ENCODE measurements around the gene SLC29A3. TPM values are rescaled to one million over a fixed set of nuclear protein-coding genes. Genes with fewer than 3 reads are reported as not detected.
A peak's percentile ranks its signal among the peaks of the same experiment; 100 is the strongest.

Gene SLC29A3
- total RNA-seq, 2 experiments from 2014 or later = 3.4 to 5.1 TPM

DNA sequence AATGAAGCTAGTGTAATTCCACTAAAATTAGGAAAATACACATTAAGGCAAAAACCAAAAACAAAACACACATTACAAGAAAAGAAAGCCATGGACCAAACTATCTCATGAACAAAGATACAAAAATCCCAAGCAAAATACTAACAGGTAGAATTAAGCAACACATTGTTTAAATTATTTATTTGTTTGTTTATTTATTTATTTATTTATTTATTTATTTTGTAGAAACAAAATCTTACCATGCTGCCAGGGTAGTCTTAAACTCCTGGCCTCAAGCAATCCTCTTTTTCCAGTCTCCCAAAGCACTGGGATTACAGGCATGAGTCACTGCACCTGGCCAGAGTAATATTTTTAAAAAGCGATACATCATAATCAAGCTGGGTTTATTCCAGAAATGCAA, 6.8 kb upstream of the SLC29A3 start:
- Mint-ChIP-seq H3K4me3 (no peak overlapping the region), H3K4me1 (peaks cover 13% of the 10 kb centered on the region), H3K9me3 (ENCODE audit: low read depth) (no peaks in the 10 kb centered on the region), H3K36me3 (no peaks in the 10 kb centered on the region), H3K27me3 (peaks cover 18% of the 10 kb centered on the region), H3K27ac (no peak overlapping the region)
- CTCF ChIA-PET = interaction anchor here (1.3 to 6.0 kb wide), 2 partner anchors 258 to 384 kb away, joined by 3 to 35 read pairs; no protein-coding TSS in a partner anchor
- DNase-seq (no peak), ATAC-seq (no peak)

DNA sequence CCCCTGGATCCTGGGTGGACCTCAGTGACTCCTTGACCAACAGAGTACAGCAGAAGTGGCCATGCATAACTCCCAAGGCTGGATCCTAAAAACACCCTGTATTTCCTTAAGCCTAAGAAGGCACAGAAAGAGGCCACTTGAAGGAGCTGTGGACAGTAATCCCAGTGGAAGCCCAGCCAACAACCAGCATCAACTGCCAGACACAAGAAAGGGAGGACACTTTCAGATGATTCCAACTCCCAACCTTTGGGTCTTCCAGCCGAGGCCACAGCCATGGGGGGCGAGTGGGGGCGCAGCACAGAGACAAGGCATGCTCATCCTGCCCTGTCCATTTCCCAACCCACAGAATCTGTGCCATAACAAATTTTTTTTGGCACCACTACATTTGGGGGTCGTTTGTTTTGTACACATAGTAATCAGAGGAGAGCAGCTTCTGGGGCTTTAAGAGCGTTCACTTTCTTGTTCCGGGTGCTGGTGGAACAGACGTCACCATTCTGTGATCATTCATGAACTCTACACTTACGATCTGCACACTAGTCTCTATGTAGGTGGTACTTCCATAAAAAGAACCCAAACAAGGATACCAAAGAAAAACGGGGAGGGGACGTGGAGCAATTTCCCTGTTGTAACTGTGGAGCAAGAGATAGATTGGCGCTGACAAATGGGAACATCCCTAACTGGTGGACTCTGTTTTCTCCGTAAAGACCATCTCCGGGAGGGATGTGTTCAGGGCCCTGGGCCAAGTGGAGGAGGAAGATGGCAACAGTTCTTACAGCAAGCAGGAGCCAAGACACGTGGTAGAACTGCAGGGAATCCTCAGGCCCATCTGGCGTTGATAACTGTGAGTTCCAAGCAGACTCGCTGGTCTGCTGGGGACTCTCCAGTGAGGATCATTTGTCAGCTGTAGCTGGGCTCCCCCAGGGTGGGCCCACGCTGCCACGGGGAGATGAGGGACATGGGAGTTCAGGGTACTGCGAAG, 6.0 kb upstream of the SLC29A3 start:
- H3K9me3 Mint-ChIP-seq (ENCODE audit: low read depth) = no peaks in the 10 kb centered on the region
- peaks cover 18% of the 10 kb centered on the region for H3K27me3 Mint-ChIP-seq
- DNase-seq (no peak), ATAC-seq (no peak)
- CTCF ChIA-PET = interaction anchor here (1.3 to 6.0 kb wide), 4 partner anchors 10 to 383 kb away, joined by 3 to 55 read pairs (median 22); no protein-coding TSS in a partner anchor
- H3K27ac Mint-ChIP-seq = no peak overlapping the region
- H3K4me3 Mint-ChIP-seq = no peak overlapping the region
- no peaks in the 10 kb centered on the region for H3K36me3 Mint-ChIP-seq
- peaks cover 15% of the 10 kb centered on the region for H3K4me1 Mint-ChIP-seq

DNA sequence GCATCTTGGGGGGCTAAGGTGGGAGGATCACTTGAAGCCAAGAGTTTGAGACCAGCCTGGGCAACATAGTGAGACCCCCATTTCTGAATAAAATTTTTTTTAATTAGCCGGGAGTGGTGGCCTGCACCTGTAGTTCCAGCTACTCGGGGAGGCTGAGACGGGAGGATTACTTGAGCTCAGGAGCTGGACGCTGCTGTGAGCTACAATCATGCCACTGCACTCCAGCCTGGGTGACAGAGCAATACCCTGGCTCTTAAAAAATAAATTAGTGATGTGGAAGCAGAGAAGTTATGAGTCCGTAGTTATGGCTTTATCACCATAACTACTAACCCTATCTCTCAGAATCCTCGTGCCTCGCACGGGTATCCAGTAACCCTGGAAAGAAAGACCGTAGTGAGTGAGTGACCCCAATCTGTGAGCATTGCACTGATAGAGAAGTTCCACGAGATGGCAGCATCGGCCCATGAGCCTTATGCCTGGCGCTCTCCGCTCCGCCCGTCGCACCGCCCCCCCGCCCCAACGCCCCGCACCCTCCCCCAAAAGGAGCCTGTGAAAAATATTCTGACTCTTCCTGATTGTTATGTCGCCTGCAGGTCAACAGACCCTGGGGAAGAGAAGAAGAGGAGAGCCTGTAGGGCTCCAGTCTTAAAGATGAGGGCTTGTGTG, 4.9 kb upstream of the SLC29A3 start:
- no peaks in the 10 kb centered on the region for H3K9me3 Mint-ChIP-seq (ENCODE audit: low read depth)
- peaks cover 19% of the 10 kb centered on the region for H3K4me1 Mint-ChIP-seq
- peak; percentile 59 for DNase-seq
- CTCF ChIA-PET = interaction anchor here (1.0 to 6.0 kb wide), 12 partner anchors 9 to 734 kb away, joined by 3 to 55 read pairs (median 4); no protein-coding TSS in a partner anchor
- peak; percentile 37 for ATAC-seq
- no peak overlapping the region for H3K27ac Mint-ChIP-seq
- peaks cover 18% of the 10 kb centered on the region for H3K27me3 Mint-ChIP-seq
- H3K4me3 Mint-ChIP-seq = no peak overlapping the region
- no peaks in the 10 kb centered on the region for H3K36me3 Mint-ChIP-seq

DNA sequence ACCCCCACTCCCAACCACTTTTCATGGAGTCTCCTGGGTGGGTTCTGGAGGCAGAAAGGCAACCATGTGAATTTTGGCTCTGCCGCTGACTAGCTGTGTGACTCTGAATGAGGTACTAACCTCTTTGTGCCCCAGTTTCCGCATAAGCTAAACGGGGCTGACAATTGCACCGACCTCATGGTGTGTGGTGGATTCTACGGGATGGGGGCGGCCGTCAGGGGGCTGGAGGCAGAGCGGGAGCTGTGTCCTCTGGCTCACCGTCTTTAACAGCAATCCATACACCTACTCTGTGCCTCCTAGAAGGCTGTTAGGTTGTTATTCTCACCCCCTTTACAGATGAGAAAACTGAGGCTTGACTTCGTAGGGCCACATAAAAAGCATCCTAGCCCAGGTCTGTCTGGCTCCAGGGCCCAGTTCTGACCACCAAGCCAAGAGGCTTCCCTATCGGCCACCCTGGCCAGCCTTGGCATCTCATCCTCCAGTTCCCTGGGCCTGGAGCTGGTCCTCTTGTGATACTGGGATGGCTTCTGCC, 4.3 kb upstream of the SLC29A3 start:
- Mint-ChIP-seq H3K27me3 (peaks cover 15% of the 10 kb centered on the region), H3K36me3 (no peaks in the 10 kb centered on the region), H3K4me1 (peaks cover 22% of the 10 kb centered on the region), H3K4me3 (no peak overlapping the region), H3K27ac (no peak overlapping the region), H3K9me3 (ENCODE audit: low read depth) (no peaks in the 10 kb centered on the region)
- CTCF ChIA-PET = interaction anchor here (0.6 to 6.0 kb wide), 16 partner anchors 9 to 734 kb away, joined by 3 to 55 read pairs (median 4); no protein-coding TSS in a partner anchor
- ATAC-seq (no peak), DNase-seq (no peak)

DNA sequence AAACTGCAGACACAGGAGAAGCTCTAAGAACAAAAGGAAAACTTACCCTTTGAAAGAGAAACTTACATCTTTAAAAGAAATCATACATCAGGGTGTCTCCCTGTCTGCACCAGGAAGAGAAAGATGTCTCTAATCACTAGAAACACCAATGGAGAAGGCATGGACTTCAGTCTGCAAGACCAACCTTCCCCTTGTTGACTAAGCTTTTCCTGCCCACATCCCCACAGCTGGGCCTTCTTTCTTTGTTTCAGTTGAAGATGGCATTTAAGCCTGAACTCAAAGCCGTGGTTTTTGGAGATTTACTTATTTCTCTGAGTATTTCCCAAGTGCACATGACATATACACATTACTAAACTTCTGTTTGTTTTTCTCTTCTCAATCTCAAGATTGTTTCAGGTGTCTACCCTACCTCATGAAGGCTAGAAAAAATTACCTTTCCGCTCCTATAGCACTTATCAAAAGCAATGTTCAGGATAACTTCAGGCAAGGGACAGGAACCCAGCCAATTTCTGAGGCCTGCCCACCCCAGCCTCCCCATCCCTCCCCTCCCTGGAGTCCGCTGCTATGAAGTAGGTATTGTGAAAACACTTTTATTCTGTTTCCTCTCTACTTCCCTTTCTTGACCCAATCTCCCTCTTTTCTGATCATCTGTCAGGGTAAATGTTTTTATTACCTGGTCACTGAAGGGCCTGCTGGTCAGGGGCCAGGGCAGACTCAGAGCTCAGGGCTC, 2.8 kb upstream of the SLC29A3 start:
- H3K9me3 Mint-ChIP-seq (ENCODE audit: low read depth) = no peaks in the 10 kb centered on the region
- H3K27ac Mint-ChIP-seq = no peak overlapping the region
- CTCF ChIA-PET = interaction anchor here (0.8 to 6.0 kb wide), 14 partner anchors 13 to 580 kb away, joined by 3 to 55 read pairs (median 6); no protein-coding TSS in a partner anchor
- ATAC-seq (no peak), DNase-seq (no peak)
- no peak overlapping the region for H3K4me3 Mint-ChIP-seq
- H3K36me3 Mint-ChIP-seq = no peaks in the 10 kb centered on the region
- H3K27me3 Mint-ChIP-seq = peaks cover 5% of the 10 kb centered on the region
- peaks cover 25% of the 10 kb centered on the region for H3K4me1 Mint-ChIP-seq

DNA sequence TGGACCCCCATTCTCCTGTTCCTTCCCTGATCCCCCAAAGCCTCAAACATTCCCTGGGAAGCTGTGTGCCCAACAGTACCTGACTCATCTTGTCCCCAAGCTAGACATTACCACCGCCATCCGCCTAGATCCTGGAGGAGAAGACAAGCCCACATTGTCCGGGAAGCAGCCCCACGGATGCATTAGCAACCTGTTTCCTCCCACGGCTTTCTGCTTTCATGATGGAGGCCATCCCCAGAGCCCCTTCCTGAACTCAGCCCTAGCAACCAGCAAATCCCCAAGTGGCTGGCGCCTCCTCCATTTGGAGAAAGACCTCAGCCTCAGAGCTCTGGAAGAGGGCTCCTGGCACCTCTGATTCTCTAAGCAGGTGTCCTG, 2.3 kb upstream of the SLC29A3 start:
- no peak overlapping the region for H3K4me3 Mint-ChIP-seq
- CTCF ChIA-PET = interaction anchor here (0.7 to 6.0 kb wide), 10 partner anchors 19 to 580 kb away, joined by 3 to 55 read pairs (median 5); no protein-coding TSS in a partner anchor
- ATAC-seq (no peak), DNase-seq (no peak)
- H3K4me1 Mint-ChIP-seq = peaks cover 25% of the 10 kb centered on the region
- no peaks in the 10 kb centered on the region for H3K36me3 Mint-ChIP-seq
- H3K27ac Mint-ChIP-seq = no peak overlapping the region
- H3K27me3 Mint-ChIP-seq = peaks cover 3% of the 10 kb centered on the region
- no peaks in the 10 kb centered on the region for H3K9me3 Mint-ChIP-seq (ENCODE audit: low read depth)

DNA sequence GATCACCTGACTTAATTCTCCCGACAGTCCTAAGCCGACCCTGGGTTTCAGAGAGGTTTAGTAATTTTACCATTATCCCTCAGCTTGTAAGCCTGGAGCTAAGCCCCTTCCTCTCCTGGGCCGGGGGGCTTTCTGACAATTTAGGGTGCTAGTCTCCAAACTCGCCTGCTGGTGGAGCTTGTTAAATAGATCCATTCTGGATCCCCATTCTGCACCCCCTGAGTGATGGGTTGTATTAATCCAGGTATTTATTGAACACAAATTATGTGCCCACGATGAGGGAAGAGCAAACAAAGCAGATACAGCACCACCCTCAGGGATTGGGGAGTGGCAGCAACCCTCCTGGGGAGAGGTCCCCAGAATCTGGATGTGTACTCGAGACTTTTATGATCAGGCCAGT, 1.3 kb upstream of the SLC29A3 start:
- Mint-ChIP-seq H3K9me3 (ENCODE audit: low read depth) (no peaks in the 10 kb centered on the region), H3K27ac (no peak overlapping the region), H3K4me3 (no peak overlapping the region)

DNA sequence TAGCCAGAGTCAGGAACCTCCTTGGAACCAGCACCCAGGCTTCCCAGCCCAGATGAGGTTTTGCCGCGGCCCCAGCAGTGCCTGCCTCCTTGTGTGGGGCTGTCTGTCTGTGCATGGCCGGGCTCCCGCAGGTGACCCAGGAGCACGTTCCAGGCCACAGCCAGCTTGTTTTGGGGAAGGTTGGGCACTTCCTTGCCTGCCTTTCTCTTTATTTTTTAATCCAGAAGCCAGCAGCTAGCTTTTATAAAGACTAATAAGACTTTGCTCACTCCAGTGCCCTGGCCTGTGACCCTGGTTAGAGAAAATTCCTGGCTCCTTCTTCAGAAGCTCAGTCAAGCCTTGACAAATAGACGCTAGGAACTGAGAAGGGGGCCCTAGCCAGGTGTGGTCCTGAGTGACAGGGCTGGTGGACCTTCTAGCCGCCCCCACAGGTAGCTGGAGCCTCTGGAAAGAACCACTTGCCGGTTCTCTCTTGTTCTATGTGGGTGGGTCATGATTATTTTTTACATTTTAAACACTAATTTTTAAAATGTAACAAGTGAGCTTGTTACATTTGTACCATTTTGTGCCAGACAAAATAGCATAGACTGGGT, 837 bp downstream of the SLC29A3 start:
- Mint-ChIP-seq H3K36me3 (peaks cover 6% of the 10 kb centered on the region), H3K4me1 (peaks cover 34% of the 10 kb centered on the region), H3K9me3 (ENCODE audit: low read depth) (no peaks in the 10 kb centered on the region), H3K27me3 (no peaks in the 10 kb centered on the region), H3K27ac (peak overlapping the region; percentile 59), H3K4me3 (peak overlapping the region; percentile 86)
- CTCF ChIA-PET = interaction anchor here (0.8 to 2.6 kb wide), 15 partner anchors 8 to 576 kb away, joined by 3 to 9 read pairs (median 5); no protein-coding TSS in a partner anchor
- no peak for ATAC-seq
- DNase-seq = no peak

More for the DNA sequence above, 1.3 kb upstream of the SLC29A3 start:
- Mint-ChIP-seq H3K4me1 (peaks cover 25% of the 10 kb centered on the region), H3K27me3 (peaks cover 3% of the 10 kb centered on the region), H3K36me3 (no peaks in the 10 kb centered on the region)
- no peak for DNase-seq
- no peak for ATAC-seq
- CTCF ChIA-PET = interaction anchor here (0.7 to 4.3 kb wide), 9 partner anchors 10 to 579 kb away, joined by 3 to 55 read pairs (median 5); partner anchors contain the start of gene VSIR

DNA sequence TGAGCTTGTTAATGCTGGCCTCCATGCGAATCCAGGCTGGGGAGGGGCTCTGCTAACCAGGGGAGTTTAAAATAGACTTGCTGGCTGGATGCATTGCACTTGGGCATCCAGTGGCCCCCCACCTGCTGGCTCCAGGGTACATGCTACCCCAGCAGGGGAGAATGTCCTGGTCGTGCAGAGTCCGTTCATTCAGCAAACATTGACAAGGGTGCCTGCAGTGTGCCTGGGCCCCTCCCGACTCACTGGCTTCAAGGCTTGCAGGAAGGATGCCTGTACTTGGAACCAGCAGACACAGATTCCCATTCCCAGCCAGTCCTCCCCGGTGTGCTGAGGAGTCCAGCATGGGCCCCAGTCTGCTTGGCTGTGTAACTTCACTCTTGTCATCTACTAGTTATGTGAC, 1.5 kb downstream of the SLC29A3 start:
- Mint-ChIP-seq H3K9me3 (ENCODE audit: low read depth) (no peaks in the 10 kb centered on the region), H3K4me1 (peaks cover 33% of the 10 kb centered on the region), H3K27ac (no peak overlapping the region), H3K36me3 (peaks cover 6% of the 10 kb centered on the region), H3K4me3 (no peak overlapping the region), H3K27me3 (no peaks in the 10 kb centered on the region)
- CTCF ChIA-PET = interaction anchor here (1.1 to 2.6 kb wide), 8 partner anchors 10 to 492 kb away, joined by 3 to 9 read pairs (median 6); no protein-coding TSS in a partner anchor
- DNase-seq (no peak), ATAC-seq (no peak)

DNA sequence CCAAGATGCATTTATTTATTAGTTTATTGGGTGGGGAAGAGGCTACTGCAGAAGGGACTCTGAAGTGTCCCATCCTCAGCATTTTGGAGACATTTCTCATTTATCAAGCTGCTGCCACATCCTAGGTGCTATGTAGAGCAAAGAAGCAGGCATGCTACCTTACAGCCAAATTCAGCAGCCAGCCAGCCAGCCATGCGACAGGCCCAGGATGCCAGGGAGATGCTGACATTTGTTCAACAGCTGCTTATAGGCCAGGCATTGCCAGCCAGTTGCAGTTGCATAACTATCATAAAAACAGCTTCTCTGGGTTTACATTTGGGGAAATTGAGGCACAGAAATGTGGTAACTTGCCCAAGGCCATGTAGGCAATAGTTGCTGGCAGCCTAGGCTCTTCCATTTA, 2.3 kb downstream of the SLC29A3 start:
- H3K9me3 Mint-ChIP-seq (ENCODE audit: low read depth) = no peaks in the 10 kb centered on the region
- DNase-seq = no peak
- no peak overlapping the region for H3K27ac Mint-ChIP-seq
- H3K27me3 Mint-ChIP-seq = no peaks in the 10 kb centered on the region
- peaks cover 6% of the 10 kb centered on the region for H3K36me3 Mint-ChIP-seq
- CTCF ChIA-PET = no interaction called here
- H3K4me3 Mint-ChIP-seq = no peak overlapping the region
- ATAC-seq = no peak
- peaks cover 25% of the 10 kb centered on the region for H3K4me1 Mint-ChIP-seq

DNA sequence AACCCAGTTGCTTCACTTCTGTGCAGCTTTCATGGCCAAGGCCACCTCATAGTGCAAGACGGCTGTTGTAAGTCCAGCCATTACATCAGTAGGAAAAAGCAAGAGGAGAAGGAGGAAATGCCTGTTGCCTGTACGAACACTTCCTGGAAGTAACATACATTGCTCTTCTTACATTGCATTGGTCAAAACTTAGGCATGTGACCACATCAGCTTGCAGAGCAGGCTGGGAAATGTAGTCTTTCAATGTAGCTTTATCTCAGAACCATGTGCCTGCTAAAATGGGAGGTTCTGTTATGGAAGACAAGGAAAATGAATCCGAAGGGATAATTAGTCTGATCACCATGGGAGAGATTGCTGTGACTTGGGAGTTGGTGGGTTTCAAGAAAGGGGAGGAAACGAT, 4.3 kb downstream of the SLC29A3 start:
- ATAC-seq (no peak), DNase-seq (no peak)
- H3K4me1 Mint-ChIP-seq = peaks cover 20% of the 10 kb centered on the region

DNA sequence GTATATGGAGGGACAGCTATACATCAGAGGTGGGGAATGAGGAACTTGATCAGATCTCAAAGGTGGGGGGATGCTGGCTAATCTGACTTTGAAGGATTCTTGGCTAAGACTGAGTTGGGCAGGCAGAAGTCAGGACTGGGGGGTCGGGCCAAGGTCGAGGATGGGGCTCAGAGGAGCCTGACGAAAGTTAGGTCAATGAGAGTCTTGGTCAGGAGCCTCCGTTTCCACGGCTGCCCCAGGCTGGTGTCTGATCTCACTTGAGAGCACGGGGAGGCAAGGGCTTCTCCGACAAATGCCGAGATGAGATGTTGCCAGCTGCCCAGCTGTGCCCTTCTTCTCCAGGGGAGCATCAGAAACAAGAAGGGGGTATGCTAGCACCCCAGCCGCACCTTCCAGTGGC, 5.7 kb downstream of the SLC29A3 start:
- Mint-ChIP-seq H3K27ac (no peak overlapping the region), H3K4me1 (peaks cover 13% of the 10 kb centered on the region), H3K9me3 (ENCODE audit: low read depth) (no peaks in the 10 kb centered on the region), H3K4me3 (no peak overlapping the region), H3K36me3 (peaks cover 6% of the 10 kb centered on the region), H3K27me3 (no peaks in the 10 kb centered on the region)
- DNase-seq (no peak), ATAC-seq (no peak)
- CTCF ChIA-PET = interaction anchor here (2.6 to 2.8 kb wide), 2 partner anchors 10 to 245 kb away, joined by 7 to 9 read pairs; no protein-coding TSS in a partner anchor

More for the DNA sequence above, 4.3 kb downstream of the SLC29A3 start:
- Mint-ChIP-seq H3K27me3 (no peaks in the 10 kb centered on the region), H3K9me3 (ENCODE audit: low read depth) (no peaks in the 10 kb centered on the region), H3K36me3 (peaks cover 6% of the 10 kb centered on the region), H3K27ac (no peak overlapping the region), H3K4me3 (no peak overlapping the region)
- CTCF ChIA-PET = interaction anchor here (1.2 to 2.8 kb wide), 5 partner anchors 9 to 373 kb away, joined by 3 to 9 read pairs (median 6); no protein-coding TSS in a partner anchor

Data from activated CD8-positive, alpha-beta memory T cell treated with anti-CD3 and anti-CD28 coated beads, Interleukin-2, amount 10 ng/mL, durations not matched to agents 7 days and 5 days (primary cell).